ENCODE results near the gene SLC39A11. TPM values are rescaled to one million over a fixed set of nuclear protein-coding genes. Genes with fewer than 3 reads are reported as not detected.

Gene SLC39A11
- total RNA-seq, 3 donors from 2014 or later, result 31.6 to 71.6 (median 51.6) TPM

- DNase-seq, result no peak
- Histone ChIP-seq H3K36me3 (ENCODE audit: low read depth) (no peaks in the 10 kb centered on the region), H3K4me3 (no peak overlapping the region), H3K9me3 (no peaks in the 10 kb centered on the region), H3K4me1 (ENCODE audit: low read depth) (no peaks in the 10 kb centered on the region)
- intact Hi-C loops (cut with DNase I, micrococcal nuclease), result no loop called here
- no peak for ATAC-seq
- no peak for TF ChIP-seq CTCF (IDR thresholded peaks at IDR 0.05)
These were observed 176.8 kb downstream of the SLC39A11 start for GRCh38 chr17:72915625-72916081.

DNA sequence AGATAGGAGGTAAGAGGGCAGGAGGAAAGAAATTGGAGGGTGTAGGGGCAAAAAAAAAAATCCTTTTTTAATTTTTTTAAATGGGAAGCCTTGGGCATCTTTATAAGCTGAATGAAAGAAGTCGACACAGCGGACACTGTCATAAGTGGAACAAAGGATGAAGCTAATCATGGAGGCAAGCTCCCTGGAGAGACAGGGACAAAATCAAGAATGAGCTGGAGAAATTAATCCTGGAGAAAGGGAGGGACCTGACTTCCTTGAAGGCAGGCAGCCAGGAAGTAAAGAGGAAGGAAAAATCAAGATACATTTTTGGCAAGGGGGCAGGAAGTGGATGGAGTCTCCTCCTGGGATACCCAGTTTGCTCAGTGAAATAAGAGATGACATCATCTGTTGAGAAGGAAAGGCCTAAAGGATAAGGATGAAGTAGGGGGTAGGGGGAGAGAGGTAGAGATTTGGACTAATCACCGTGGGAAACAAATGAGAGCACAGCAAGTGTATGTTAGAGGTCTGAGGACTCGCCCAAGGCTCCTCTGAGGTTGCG lies 179.3 kb downstream of the SLC39A11 start:
- intact Hi-C loops (cut with DNase I, micrococcal nuclease), result no loop called here
- TF ChIP-seq CTCF (IDR thresholded peaks at IDR 0.05), result no peak
- Histone ChIP-seq H3K9me3 (no peaks in the 10 kb centered on the region), H3K36me3 (ENCODE audit: low read depth) (no peaks in the 10 kb centered on the region), H3K4me1 (ENCODE audit: low read depth) (no peaks in the 10 kb centered on the region), H3K4me3 (no peak overlapping the region)
- ATAC-seq (no peak), DNase-seq (no peak)

- Histone ChIP-seq H3K4me1 (ENCODE audit: low read depth) (no peaks in the 10 kb centered on the region), H3K4me3 (no peak overlapping the region), H3K36me3 (ENCODE audit: low read depth) (no peaks in the 10 kb centered on the region), H3K9me3 (no peaks in the 10 kb centered on the region)
- no peak for ATAC-seq
- TF ChIP-seq CTCF (IDR thresholded peaks at IDR 0.05), result no peak
- DNase-seq, result no peak
- intact Hi-C loops (cut with DNase I, micrococcal nuclease), result no loop called here
These were observed 186.2 kb downstream of the SLC39A11 start for GRCh38 chr17:72906306-72906705.

DNA sequence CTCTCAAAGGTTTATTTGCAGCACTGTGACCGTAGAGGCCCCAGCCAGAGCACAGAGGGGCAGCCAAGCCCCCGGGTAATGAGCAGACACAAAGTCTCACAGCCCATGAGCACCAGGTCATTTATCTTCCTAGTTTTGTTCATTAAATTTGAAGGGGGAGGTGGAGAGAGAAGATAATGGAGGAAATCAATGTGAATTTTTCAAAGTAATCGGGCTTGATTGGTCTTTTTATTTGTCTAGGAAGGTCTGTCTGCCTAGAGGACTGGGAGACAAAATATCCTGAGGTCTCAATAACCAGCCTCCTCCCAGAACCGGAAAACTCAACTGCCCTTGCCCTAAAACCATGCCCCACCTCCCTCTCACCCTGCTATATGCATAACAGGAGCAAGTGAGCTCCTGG lies 189.0 kb downstream of the SLC39A11 start:
- intact Hi-C loops (cut with DNase I, micrococcal nuclease), result no loop called here
- no peak overlapping the region for H3K4me3 ChIP-seq
- TF ChIP-seq CTCF (IDR thresholded peaks at IDR 0.05), result no peak
- H3K36me3 ChIP-seq (ENCODE audit: low read depth), result no peaks in the 10 kb centered on the region
- no peaks in the 10 kb centered on the region for H3K4me1 ChIP-seq (ENCODE audit: low read depth)
- ATAC-seq (no peak), DNase-seq (no peak)
- no peaks in the 10 kb centered on the region for H3K9me3 ChIP-seq

DNA sequence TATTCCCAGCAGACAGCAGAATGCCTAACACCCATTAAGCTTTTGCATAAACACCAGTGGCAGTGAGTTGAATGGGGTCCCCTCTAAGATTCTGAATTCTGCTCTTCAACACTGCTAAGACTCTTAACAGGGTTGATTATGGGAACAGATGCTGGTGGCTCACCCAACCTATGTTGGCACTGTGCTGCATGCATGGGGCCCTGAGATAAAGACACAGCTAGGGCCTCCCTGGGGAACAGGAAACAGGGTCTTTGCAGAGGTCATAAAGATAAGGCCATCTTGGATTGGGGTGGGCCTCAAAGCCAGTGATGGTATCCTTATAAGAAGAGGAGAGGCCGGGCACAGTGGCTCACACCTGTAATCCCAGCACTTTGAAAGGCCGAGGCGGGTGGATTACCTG lies 190.8 kb downstream of the SLC39A11 start:
- Histone ChIP-seq H3K9me3 (no peaks in the 10 kb centered on the region), H3K4me3 (no peak overlapping the region), H3K4me1 (ENCODE audit: low read depth) (no peaks in the 10 kb centered on the region), H3K36me3 (ENCODE audit: low read depth) (no peaks in the 10 kb centered on the region)
- DNase-seq (no peak), ATAC-seq (no peak)
- intact Hi-C loops (cut with DNase I, micrococcal nuclease), result no loop called here
- no peak for TF ChIP-seq CTCF (IDR thresholded peaks at IDR 0.05)

GRCh38 chr17:72901083-72901482 lies 191.4 kb downstream of the SLC39A11 start:
- Histone ChIP-seq H3K36me3 (ENCODE audit: low read depth) (no peaks in the 10 kb centered on the region), H3K4me1 (ENCODE audit: low read depth) (no peaks in the 10 kb centered on the region), H3K9me3 (no peaks in the 10 kb centered on the region), H3K4me3 (no peak overlapping the region)
- intact Hi-C loops (cut with DNase I, micrococcal nuclease), result no loop called here
- TF ChIP-seq CTCF (IDR thresholded peaks at IDR 0.05), result no peak
- ATAC-seq (peak; percentile 34), DNase-seq (peak in 1 of 3 donors; percentile 6)
